Thoracic aorta (tissue), 2 donors: ENCODE data around the gene IFI30. TPM values are rescaled to one million over a fixed set of nuclear protein-coding genes. Genes with fewer than 3 reads are reported as not detected.
"Not testable (repeated sequence)": the region's sequence is repeated elsewhere in the genome, so short reads cannot be mapped to it uniquely, and the experiment has no call there.

ENCODE experiments used
- ATAC-seq: fragments of 150-250 bp; one replicate; pipeline ENCODE4 v1.8.0; 2017; ENCODE audit warnings: low read depth; ENCODE audit not compliant: insufficient number of reproducible peaks, low FRiP score
- DNase-seq: peaks from one replicate; pipeline ENCODE4 v3.0.0-alpha.2; 2020; ENCODE audit warnings: low spot score
- H3K27ac ChIP-seq, 2 donors: fragments of 200-600 bp; sonication (generic); 1 replicate in 1 of 2; 2 replicates in 1 of 2; pipeline ENCODE4 v1.5.1; 2016; ENCODE audit warnings: mild to moderate bottlenecking in 2 of 2, moderate library complexity in 2 of 2
- H3K27me3 ChIP-seq: fragments of 200-600 bp; sonication (generic); replicated peaks from 2 replicates; pipeline ENCODE4 v1.6.0; 2016; ENCODE audit warnings: mild to moderate bottlenecking; ENCODE audit not compliant: insufficient read depth
- H3K36me3 ChIP-seq: fragments of 200-600 bp; sonication (generic); one replicate; pipeline ENCODE4 v1.5.1; 2016
- H3K4me1 ChIP-seq, 2 donors: fragments of 200-600 bp; sonication (generic); 1 replicate in 1 of 2; 2 replicates in 1 of 2; pipeline versions ENCODE4 v1.5.1 to v1.6.0; 2016; ENCODE audit warnings: low read depth in 2 of 2, mild to moderate bottlenecking in 1 of 2; ENCODE audit not compliant: control insufficient read depth in 1 of 2
- H3K4me3 ChIP-seq: fragments of 200-600 bp; sonication (generic); 2 replicates; pipeline ENCODE4 v1.5.1; 2016; ENCODE audit warnings: mild to moderate bottlenecking
- H3K9me3 ChIP-seq: fragments of 200-600 bp; sonication (generic); 2 replicates; pipeline ENCODE4 v1.5.1; 2016
- CTCF ChIP-seq: fragments of 200-600 bp; sonication (generic); IDR thresholded peaks from one replicate; pipeline ENCODE4 v1.5.1; 2019; ENCODE audit warnings: antibody characterized with exemption
- total RNA-seq, 2 donors: library from RNA; depleted of rRNA; stranded (reverse); fragments of >200 nt; gene quantifications; one replicate each; pipeline versions ENCODE4 v1.1.0 to v1.2.3, GENCODE V29; 2016

Gene IFI30
- total RNA-seq, 2 donors from 2014 or later, result 59.4 to 72.3 TPM

GRCh38 chr19:18156268-18156667, 17.3 kb upstream of the IFI30 start:
- H3K4me3 ChIP-seq, result no peak overlapping the region
- no peak for DNase-seq
- H3K36me3 ChIP-seq, result no peaks in the 10 kb centered on the region
- H3K4me1 ChIP-seq, result peaks cover 24 to 51% of the 10 kb centered on the region in 2 donors
- peak overlapping the region in 1 of 2 donors; percentile 66 for H3K27ac ChIP-seq
- no peak for ATAC-seq
- H3K9me3 ChIP-seq, result no peaks in the 10 kb centered on the region
- no peaks in the 10 kb centered on the region for H3K27me3 ChIP-seq
- TF ChIP-seq CTCF, result no peak

GRCh38 chr19:18156841-18157464, 16.7 kb upstream of the IFI30 start:
- Histone ChIP-seq H3K36me3 (peaks cover under 1% of the 10 kb centered on the region), H3K9me3 (no peaks in the 10 kb centered on the region), H3K27me3 (no peaks in the 10 kb centered on the region), H3K27ac (peak overlapping the region; percentile 2 to 66), H3K4me3 (peak overlapping the region; percentile 11), H3K4me1 (peaks cover 24 to 49% of the 10 kb centered on the region in 2 donors)
- ATAC-seq, result no peak
- no peak for DNase-seq
- no peak for TF ChIP-seq CTCF

DNA sequence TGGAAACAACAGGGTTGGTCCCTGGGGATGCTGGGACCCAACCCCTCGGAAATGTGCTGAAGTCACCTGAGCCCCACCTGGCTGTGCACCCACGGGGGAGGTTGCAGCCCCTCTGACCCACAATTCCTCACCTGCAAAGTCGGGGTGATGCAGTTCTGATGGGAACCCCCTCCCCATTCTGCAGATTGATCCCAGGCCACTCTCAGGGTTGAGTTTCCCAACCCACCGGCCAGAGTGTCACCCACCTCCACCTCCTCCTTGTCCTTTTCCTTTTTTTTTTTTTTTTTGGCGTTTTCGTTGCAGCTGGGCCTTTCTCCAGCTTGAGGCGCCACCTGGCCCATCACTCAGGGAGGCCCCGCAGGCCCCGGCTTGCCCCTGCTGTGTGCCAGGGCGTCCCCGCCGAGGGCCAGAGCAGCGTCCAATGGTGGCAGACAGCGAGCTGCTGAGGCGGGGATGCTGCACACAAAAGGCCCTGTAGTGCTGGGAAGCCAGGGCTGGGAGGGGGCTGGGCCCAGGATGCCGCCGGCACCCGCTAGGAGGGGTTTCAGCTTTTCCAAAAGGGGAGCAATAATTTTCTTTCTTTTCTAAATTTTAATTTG, 16.0 kb upstream of the IFI30 start:
- Histone ChIP-seq H3K27ac (peak overlapping the region; percentile 2 to 66), H3K9me3 (no peaks in the 10 kb centered on the region), H3K4me3 (no peak overlapping the region), H3K4me1 (peaks cover 24 to 48% of the 10 kb centered on the region in 2 donors), H3K27me3 (no peaks in the 10 kb centered on the region), H3K36me3 (peaks cover 4% of the 10 kb centered on the region)
- no peak for TF ChIP-seq CTCF
- ATAC-seq, result no peak
- no peak for DNase-seq

- DNase-seq (no peak), ATAC-seq (no peak)
- TF ChIP-seq CTCF, result no peak
- H3K9me3 ChIP-seq, result no peaks in the 10 kb centered on the region
- peaks cover 24 to 47% of the 10 kb centered on the region in 2 donors for H3K4me1 ChIP-seq
- H3K27me3 ChIP-seq, result no peaks in the 10 kb centered on the region
- H3K27ac ChIP-seq, result no peak overlapping the region
- H3K36me3 ChIP-seq, result peaks cover 12% of the 10 kb centered on the region
- no peak overlapping the region for H3K4me3 ChIP-seq
Measured at GRCh38 chr19:18158467-18158866, 15.1 kb upstream of the IFI30 start.

- not testable (repeated sequence) for DNase-seq, ATAC-seq, H3K4me3 ChIP-seq, H3K9me3 ChIP-seq, H3K27me3 ChIP-seq, H3K27ac ChIP-seq
- Histone ChIP-seq H3K4me1 (peaks cover 18 to 40% of the 10 kb centered on the region in 2 donors), H3K36me3 (peaks cover 14% of the 10 kb centered on the region)
Measured at GRCh38 chr19:18159059-18159616, 14.5 kb upstream of the IFI30 start.
